ENCODE measurements around the gene MRPS26. TPM values are rescaled to one million over a fixed set of nuclear protein-coding genes. Genes with fewer than 3 reads are reported as not detected.

The MRPS26 gene
- total RNA-seq: 10 to 100 TPM; 40.6 to 46.6 TPM

DNA sequence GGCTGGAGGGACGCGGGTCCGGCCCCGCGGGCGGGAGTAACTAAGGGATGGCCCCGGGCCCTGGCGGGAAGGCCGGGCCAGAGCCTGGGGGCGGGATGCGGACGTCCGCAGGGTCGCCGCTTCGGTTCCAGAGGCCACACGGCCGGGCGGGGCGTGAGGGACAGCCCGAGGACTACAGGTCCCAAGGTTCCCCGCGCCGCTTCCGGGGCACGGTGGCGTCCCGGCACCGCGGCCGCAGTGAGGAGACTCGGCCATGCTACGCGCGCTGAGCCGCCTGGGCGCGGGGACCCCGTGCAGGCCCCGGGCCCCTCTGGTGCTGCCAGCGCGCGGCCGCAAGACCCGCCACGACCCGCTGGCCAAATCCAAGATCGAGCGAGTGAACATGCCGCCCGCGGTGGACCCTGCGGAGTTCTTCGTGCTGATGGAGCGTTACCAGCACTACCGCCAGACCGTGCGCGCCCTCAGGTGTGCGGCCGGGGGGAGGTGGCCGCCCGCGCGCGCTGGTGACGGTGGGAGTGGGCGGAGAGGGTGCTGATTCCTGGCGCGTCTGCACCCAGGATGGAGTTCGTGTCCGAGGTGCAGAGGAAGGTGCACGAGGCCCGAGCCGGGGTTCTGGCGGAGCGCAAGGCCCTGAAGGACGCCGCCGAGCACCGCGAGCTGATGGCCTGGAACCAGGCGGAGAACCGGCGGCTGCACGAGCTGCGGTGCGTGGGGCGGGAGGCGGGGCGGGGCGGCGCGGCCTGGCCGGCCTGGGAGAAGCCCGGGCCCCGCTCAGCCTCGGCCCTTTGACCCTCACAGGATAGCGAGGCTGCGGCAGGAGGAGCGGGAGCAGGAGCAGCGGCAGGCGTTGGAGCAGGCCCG, at the start of gene MRPS26:
TSS of gene MRPS26 (plus strand) at position 237 of the 861 bp plus-strand sequence. CDS start at position 254, 17 bp downstream.
- Histone ChIP-seq H3K9me3 (no peaks in the 10 kb centered on the region), H3K27ac (peak within 1 kb of the TSS; percentile 90), H3K4me3 (peak within 1 kb of the TSS; percentile 97), H3K27me3 (replicated peaks; ENCODE audit: insufficient read depth) (no peaks in the 10 kb centered on the region), H3K4me1 (ENCODE audit: control insufficient read depth in 1 of 2, low read depth in 2 of 2) (peaks cover 19 to 38% of the 10 kb centered on the region in 2 donors), H3K36me3 (peaks cover 22% of the 10 kb centered on the region)
- TF ChIP-seq, protein P1, sequence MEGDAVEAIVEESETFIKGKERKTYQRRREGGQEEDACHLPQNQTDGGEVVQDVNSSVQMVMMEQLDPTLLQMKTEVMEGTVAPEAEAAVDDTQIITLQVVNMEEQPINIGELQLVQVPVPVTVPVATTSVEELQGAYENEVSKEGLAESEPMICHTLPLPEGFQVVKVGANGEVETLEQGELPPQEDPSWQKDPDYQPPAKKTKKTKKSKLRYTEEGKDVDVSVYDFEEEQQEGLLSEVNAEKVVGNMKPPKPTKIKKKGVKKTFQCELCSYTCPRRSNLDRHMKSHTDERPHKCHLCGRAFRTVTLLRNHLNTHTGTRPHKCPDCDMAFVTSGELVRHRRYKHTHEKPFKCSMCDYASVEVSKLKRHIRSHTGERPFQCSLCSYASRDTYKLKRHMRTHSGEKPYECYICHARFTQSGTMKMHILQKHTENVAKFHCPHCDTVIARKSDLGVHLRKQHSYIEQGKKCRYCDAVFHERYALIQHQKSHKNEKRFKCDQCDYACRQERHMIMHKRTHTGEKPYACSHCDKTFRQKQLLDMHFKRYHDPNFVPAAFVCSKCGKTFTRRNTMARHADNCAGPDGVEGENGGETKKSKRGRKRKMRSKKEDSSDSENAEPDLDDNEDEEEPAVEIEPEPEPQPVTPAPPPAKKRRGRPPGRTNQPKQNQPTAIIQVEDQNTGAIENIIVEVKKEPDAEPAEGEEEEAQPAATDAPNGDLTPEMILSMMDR (IDR thresholded peaks at IDR 0.05): no peak
- DNase-seq (ENCODE audit: low spot score): peak; percentile 60
- peak; percentile 71 for ATAC-seq (ENCODE audit: insufficient number of reproducible peaks, low FRiP score, low read depth)

DNA sequence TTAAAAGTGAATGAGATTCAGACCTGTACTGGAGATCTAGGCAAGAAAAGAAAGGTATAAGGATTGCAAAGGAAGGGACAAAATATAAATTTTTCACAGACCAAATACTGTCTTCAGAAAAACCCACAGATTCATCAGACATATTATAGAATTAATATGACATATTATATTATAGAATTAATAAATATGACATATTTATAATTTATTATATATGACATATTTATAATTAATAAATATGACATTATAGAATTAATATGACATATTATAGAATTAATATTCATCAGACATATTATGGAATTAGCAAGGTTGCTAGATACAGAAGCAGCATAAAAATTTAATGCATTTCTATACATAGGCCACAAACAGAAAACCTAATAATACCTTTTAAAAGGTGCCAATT, 47.1 kb upstream of the MRPS26 start:
- H3K27me3 ChIP-seq (replicated peaks; ENCODE audit: insufficient read depth): no peaks in the 10 kb centered on the region
- DNase-seq (ENCODE audit: low spot score): no peak

DNA sequence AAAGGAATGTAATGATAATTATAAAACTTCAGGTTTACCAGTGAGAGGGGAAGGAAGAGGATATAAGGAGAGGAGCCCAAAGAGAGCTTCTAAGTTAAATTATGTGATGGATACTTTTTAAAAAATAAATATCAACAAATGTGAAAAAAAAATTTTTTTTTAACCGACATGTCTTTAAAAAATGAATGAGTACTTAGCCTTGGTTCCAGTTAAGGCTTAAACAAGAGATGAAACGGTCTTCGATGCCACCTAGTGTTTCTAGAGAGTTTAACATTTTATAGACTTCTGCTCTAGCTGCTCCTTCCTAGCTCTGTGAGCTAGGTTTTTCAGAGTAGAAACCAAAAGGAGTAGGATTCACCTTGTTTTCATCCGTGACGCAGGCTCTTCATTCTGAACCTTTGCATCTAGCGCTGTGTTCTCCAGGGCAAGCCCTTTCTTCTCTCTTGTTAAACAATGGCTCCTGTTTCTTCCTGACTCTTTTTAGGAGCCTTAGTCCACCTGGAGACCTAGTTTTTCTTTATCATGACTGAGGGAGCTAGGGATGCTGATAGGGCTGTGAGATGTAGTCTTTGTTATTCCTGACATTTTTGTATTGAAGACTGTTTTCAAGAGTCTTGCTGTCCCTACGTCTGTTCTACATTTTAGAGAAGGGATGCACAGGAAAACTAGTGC, 44.9 kb upstream of the MRPS26 start:
- Histone ChIP-seq H3K27me3 (replicated peaks; ENCODE audit: insufficient read depth) (no peaks in the 10 kb centered on the region), H3K4me1 (ENCODE audit: control insufficient read depth in 1 of 2, low read depth in 2 of 2) (no peaks in the 10 kb centered on the region), H3K9me3 (no peaks in the 10 kb centered on the region), H3K27ac (no peak overlapping the region), H3K36me3 (peaks cover 10% of the 10 kb centered on the region), H3K4me3 (no peak overlapping the region)
- ATAC-seq (ENCODE audit: insufficient number of reproducible peaks, low FRiP score, low read depth): no peak
- TF ChIP-seq, protein P1 (IDR thresholded peaks at IDR 0.05): peak; percentile 13
- no peak for DNase-seq (ENCODE audit: low spot score)

More for the DNA sequence above, 47.1 kb upstream of the MRPS26 start:
- peaks cover 3% of the 10 kb centered on the region for H3K36me3 ChIP-seq
- ATAC-seq (ENCODE audit: insufficient number of reproducible peaks, low FRiP score, low read depth): no peak
- no peaks in the 10 kb centered on the region for H3K9me3 ChIP-seq
- no peaks in the 10 kb centered on the region for H3K4me1 ChIP-seq (ENCODE audit: control insufficient read depth in 1 of 2, low read depth in 2 of 2)
- no peak overlapping the region for H3K27ac ChIP-seq
- H3K4me3 ChIP-seq: no peak overlapping the region
- TF ChIP-seq, protein P1 (IDR thresholded peaks at IDR 0.05): no peak

DNA sequence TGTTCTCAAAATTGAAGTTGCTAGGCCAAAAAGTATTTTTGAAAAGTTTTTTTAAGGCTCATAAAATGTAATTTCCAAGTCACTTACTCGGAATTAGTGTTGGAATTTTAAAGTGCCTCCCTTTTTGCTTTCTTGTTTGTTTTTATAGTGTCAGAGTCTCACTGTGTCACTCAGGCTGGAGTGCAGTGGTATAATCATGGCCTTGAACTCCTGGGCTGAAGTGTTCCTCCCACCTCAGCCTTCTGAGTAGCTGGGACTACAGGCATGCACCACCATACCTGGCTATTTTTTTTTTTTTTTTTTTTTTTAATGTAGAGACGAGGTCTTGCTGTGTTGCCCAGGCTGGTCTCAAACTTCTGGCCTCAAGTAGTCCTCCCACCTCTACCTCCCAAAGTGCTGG, 42.4 kb upstream of the MRPS26 start:
- no peaks in the 10 kb centered on the region for H3K27me3 ChIP-seq (replicated peaks; ENCODE audit: insufficient read depth)
- no peaks in the 10 kb centered on the region for H3K4me1 ChIP-seq (ENCODE audit: control insufficient read depth in 1 of 2, low read depth in 2 of 2)
- DNase-seq (ENCODE audit: low spot score): no peak
- no peak overlapping the region for H3K27ac ChIP-seq
- no peak for ATAC-seq (ENCODE audit: insufficient number of reproducible peaks, low FRiP score, low read depth)
- H3K9me3 ChIP-seq: no peaks in the 10 kb centered on the region
- no peak overlapping the region for H3K4me3 ChIP-seq
- TF ChIP-seq, protein P1 (IDR thresholded peaks at IDR 0.05): no peak
- peaks cover 21% of the 10 kb centered on the region for H3K36me3 ChIP-seq

DNA sequence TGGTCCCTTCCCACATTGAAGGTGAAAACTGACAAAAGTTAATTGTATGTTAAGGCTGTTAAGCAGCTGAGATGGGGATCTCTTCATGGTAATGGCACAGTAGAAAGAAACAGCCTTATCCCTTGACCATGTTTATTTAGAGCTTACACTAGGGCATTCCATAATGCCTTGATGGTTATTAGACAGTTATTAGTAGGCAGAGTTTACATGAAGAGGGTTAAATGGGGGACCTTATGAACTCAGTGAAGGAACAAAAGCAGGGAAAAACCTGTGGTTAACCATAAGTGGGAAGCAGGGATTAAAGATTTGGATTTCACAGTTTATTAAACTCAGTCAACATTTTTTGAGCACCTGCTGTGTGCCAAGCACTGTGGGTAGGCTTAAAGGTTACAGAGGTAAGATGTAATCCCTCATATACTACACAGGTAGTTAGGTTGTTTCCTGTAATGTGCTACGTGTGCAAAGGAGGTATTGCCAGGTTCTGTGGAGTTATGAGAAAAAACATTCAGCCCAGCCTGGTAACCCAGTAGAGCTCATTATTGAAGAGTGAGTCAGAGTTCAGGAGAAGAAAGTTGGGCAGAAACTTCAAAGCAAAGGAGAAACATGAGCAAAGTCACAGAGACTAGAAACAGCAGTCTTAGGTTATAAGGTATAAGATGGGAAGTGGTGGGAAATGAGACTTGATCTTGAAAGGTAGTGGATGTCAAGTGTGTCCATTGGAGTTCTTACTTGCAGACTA, 34.7 kb upstream of the MRPS26 start:
- no peak overlapping the region for H3K4me3 ChIP-seq
- TF ChIP-seq, protein P1 (IDR thresholded peaks at IDR 0.05): no peak
- H3K9me3 ChIP-seq: no peaks in the 10 kb centered on the region
- ATAC-seq (ENCODE audit: insufficient number of reproducible peaks, low FRiP score, low read depth) (no peak), DNase-seq (ENCODE audit: low spot score) (no peak)
- no peak overlapping the region for H3K27ac ChIP-seq
- peaks cover 20% of the 10 kb centered on the region for H3K36me3 ChIP-seq
- H3K4me1 ChIP-seq (ENCODE audit: control insufficient read depth in 1 of 2, low read depth in 2 of 2): no peaks in the 10 kb centered on the region
- no peaks in the 10 kb centered on the region for H3K27me3 ChIP-seq (replicated peaks; ENCODE audit: insufficient read depth)

All from thoracic aorta (tissue), 2 donors.